Endothelial cell (in vitro differentiated cells): ENCODE results near the gene FOXO6. TPM values are rescaled to one million over a fixed set of nuclear protein-coding genes. Genes with fewer than 3 reads are reported as not detected.

Source experiments
- DNase-seq: peaks from one replicate; pipeline ENCODE4 v3.0.0; 2021; ENCODE audit warnings: low spot score
- H3K27ac Mint-ChIP-seq: one replicate; pipeline ENCODE4 v1.8.0; 2021; ENCODE audit warnings: mixed read lengths, inconsistent platforms; ENCODE audit not compliant: unreplicated experiment
- H3K27me3 Mint-ChIP-seq: one replicate; pipeline ENCODE4 v1.8.0; 2021; ENCODE audit warnings: mild to moderate bottlenecking, moderate library complexity, mixed read lengths, inconsistent platforms; ENCODE audit not compliant: unreplicated experiment
- H3K36me3 Mint-ChIP-seq: one replicate; pipeline ENCODE4 v1.8.0; 2021; ENCODE audit warnings: mild to moderate bottlenecking, low read depth, mixed read lengths, inconsistent platforms; ENCODE audit not compliant: unreplicated experiment
- H3K4me1 Mint-ChIP-seq: one replicate; pipeline ENCODE4 v1.8.0; 2021; ENCODE audit warnings: mild to moderate bottlenecking, mixed read lengths, inconsistent platforms; ENCODE audit not compliant: unreplicated experiment
- H3K4me3 Mint-ChIP-seq: one replicate; pipeline ENCODE4 v1.8.0; 2021; ENCODE audit warnings: mild to moderate bottlenecking, mixed read lengths, inconsistent platforms; ENCODE audit not compliant: unreplicated experiment
- H3K9me3 Mint-ChIP-seq: one replicate; pipeline ENCODE4 v1.8.0; 2021; ENCODE audit warnings: mixed read lengths, inconsistent platforms; ENCODE audit not compliant: unreplicated experiment
- total RNA-seq: library from RNA; stranded (reverse); fragmentation: NEBNext Ultra II Directional; extraction: Animal tissue kit (Norgen Biotek cat#: 25700); gene quantifications from one replicate; pipeline ENCODE4 v1.2.1, GENCODE V29; 2021; ENCODE audit not compliant: unreplicated experiment
- TF ChIP-seq, protein P1 (sequence below): fragments of 200-600 bp; sonication (generic); IDR thresholded peaks from one replicate; pipeline ENCODE4 v1.5.0; 2021; ENCODE audit warnings: antibody characterized with exemption; ENCODE audit not compliant: unreplicated experiment

The FOXO6 gene
- total RNA-seq, 1 donor from 2014 or later = 0.23 TPM

DNA sequence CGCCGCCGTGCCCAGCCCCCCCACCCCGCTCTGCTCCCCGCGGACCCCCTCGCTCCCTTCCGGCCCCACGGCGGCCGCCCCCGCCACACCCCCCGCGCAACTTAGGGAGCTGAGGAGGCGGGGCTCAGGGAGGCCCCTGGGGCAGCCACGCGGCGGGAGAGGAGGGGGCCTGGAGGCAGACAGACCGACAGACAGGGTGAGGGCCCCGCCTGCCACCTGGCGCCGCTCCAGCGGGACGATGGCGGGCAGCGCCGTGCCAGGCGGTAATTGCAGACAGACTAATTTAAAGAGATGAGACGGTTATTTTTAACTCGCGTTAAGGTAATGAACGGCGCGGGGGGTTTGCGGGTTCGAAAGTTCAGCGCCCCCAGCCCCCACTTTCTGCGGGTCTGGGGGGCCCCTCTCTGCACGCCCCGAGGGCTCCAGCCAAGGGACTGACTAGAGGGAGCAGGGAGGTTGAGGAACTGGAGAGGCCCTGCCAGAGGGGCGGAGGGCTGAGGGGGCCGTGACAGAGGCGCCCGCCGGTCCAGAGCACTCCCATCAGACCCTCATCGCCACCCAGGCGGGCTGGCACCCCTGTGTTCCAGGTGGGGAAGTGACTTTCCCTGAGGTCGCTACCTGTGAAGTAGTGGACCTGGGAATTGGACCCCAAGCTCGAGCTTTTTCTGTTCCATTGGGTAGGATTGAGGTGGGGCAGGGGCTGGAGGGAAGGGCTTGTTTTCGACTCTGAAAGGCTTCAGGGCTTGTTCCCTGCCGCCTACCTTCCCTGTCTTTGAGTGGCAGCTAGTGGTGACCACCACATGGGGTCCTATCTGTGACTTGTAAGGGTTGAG lies 5.4 kb downstream of the FOXO6 start:
- no peak for DNase-seq
- no peak overlapping the region for H3K4me3 Mint-ChIP-seq
- no peaks in the 10 kb centered on the region for H3K9me3 Mint-ChIP-seq
- H3K27ac Mint-ChIP-seq = no peak overlapping the region
- H3K4me1 Mint-ChIP-seq = peaks cover 17% of the 10 kb centered on the region
- no peaks in the 10 kb centered on the region for H3K36me3 Mint-ChIP-seq
- peaks cover 16% of the 10 kb centered on the region for H3K27me3 Mint-ChIP-seq
- TF ChIP-seq, protein P1, sequence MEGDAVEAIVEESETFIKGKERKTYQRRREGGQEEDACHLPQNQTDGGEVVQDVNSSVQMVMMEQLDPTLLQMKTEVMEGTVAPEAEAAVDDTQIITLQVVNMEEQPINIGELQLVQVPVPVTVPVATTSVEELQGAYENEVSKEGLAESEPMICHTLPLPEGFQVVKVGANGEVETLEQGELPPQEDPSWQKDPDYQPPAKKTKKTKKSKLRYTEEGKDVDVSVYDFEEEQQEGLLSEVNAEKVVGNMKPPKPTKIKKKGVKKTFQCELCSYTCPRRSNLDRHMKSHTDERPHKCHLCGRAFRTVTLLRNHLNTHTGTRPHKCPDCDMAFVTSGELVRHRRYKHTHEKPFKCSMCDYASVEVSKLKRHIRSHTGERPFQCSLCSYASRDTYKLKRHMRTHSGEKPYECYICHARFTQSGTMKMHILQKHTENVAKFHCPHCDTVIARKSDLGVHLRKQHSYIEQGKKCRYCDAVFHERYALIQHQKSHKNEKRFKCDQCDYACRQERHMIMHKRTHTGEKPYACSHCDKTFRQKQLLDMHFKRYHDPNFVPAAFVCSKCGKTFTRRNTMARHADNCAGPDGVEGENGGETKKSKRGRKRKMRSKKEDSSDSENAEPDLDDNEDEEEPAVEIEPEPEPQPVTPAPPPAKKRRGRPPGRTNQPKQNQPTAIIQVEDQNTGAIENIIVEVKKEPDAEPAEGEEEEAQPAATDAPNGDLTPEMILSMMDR = no peak

DNA sequence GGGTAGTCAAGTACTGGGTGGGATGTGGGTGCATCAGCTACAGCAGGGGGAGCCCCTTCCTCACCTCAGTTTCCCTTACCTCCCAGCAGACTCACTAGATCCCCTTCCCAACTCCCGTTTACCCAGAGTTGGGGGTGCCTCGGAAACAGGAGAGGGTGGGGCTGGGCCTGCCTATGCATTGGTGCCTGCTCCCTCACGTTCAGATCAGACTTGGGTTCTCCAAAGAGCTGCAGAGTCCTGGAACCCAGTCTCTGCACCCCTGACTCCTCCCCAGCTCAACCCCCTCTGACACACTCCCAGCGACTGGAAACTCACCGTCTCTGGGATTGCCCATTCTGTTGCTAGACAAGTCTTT lies 6.0 kb downstream of the FOXO6 start:
- Mint-ChIP-seq H3K4me3 (no peak overlapping the region), H3K27ac (no peak overlapping the region), H3K9me3 (no peaks in the 10 kb centered on the region), H3K36me3 (no peaks in the 10 kb centered on the region), H3K27me3 (peaks cover 16% of the 10 kb centered on the region), H3K4me1 (peaks cover 20% of the 10 kb centered on the region)
- TF ChIP-seq, protein P1 = no peak
- DNase-seq = no peak

DNA sequence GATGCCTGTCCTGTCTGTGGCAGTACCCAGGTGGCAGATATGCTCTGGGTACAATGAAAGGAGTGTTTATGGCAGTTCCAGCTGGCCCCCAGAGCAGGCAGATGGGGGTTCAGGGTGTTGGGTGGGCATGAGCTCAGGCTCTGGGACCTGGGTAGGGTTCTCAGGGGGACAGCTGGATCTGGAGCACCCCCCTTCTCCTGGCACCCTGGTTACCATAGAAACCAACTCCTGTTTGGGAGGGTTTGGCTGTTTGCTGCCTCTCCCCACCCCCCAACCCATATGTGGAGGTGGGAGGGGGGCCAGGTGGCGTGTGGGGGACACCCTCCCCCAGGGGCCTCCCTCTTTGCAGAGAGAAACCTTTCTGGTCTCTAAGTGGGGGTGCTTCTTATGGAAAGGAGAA lies 7.1 kb downstream of the FOXO6 start:
- no peaks in the 10 kb centered on the region for H3K9me3 Mint-ChIP-seq
- no peaks in the 10 kb centered on the region for H3K36me3 Mint-ChIP-seq
- no peak overlapping the region for H3K4me3 Mint-ChIP-seq
- no peak overlapping the region for H3K27ac Mint-ChIP-seq
- DNase-seq = no peak
- TF ChIP-seq, protein P1 = no peak
- peaks cover 22% of the 10 kb centered on the region for H3K4me1 Mint-ChIP-seq
- H3K27me3 Mint-ChIP-seq = peaks cover 19% of the 10 kb centered on the region

DNA sequence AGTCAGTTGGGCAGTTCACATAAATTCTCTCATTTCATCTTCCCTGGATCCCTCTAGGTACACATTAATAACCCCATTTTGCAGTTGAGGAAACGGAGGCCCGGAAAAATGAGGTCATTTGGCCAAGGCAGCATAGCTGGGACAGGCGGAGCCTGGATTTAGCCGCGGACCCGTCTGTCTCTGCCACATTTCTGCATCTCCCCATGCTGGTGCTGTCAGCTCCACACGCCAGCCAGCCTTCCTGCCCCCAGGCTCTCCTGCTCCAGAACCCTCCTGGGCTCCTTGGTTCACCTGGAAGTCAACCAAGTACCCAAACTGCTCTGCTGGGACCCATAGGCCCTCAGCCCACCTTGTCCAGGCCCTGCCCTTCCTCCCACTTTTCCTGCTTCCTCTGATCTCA lies 7.6 kb downstream of the FOXO6 start:
- H3K36me3 Mint-ChIP-seq = no peaks in the 10 kb centered on the region
- H3K4me3 Mint-ChIP-seq = no peak overlapping the region
- peaks cover 17% of the 10 kb centered on the region for H3K27me3 Mint-ChIP-seq
- H3K4me1 Mint-ChIP-seq = peaks cover 22% of the 10 kb centered on the region
- no peak overlapping the region for H3K27ac Mint-ChIP-seq
- TF ChIP-seq, protein P1 = no peak
- H3K9me3 Mint-ChIP-seq = no peaks in the 10 kb centered on the region
- no peak for DNase-seq

DNA sequence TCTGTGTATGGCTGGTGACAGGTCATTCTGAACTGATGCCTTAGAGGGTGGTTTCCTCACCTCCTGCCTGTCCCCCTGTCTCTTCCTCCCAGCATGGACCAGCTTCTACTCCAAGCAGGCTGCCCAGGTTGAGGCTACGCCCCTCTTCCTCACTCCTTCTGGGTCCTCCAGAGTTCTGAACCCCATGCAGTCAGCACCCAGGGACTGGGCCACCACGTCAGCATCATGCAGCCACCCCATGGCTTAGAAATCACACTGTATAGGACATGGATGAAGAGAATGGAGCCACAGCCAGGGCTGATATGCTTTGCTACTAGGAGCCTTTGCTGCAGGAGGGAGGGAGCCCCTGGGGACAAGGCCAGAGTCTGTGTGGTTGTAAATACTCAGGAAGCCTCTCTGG lies 8.3 kb downstream of the FOXO6 start:
- Mint-ChIP-seq H3K4me3 (no peak overlapping the region), H3K4me1 (peaks cover 24% of the 10 kb centered on the region), H3K36me3 (no peaks in the 10 kb centered on the region), H3K9me3 (no peaks in the 10 kb centered on the region), H3K27me3 (peaks cover 18% of the 10 kb centered on the region), H3K27ac (no peak overlapping the region)
- DNase-seq = no peak
- TF ChIP-seq, protein P1 = no peak
